CD4-positive, alpha-beta T cell treated with Interleukin-17A for 1 hour (primary cell): ENCODE data around the gene RPA1.
"Not testable (repeated sequence)": the region's sequence is repeated elsewhere in the genome, so short reads cannot be mapped to it uniquely, and the experiment has no call there.

Experiments
- DNase-seq: peaks from one replicate; pipeline ENCODE4 v3.0.0-alpha.2; 2020

The RPA1 gene

GRCh38 chr17:1820528-1821252 is 9.1 kb upstream of the RPA1 start:
- no peak for DNase-seq

GRCh38 chr17:1829216-1829591 is 601 bp upstream of the RPA1 start:
- peak; percentile 2 for DNase-seq

- DNase-seq, result peak; percentile 49
Measured at GRCh38 chr17:1830288-1830687, 483 bp downstream of the RPA1 start.

GRCh38 chr17:1834380-1835149 is 4.8 kb downstream of the RPA1 start:
- DNase-seq, result peak; percentile 37

GRCh38 chr17:1839516-1839915 is 9.7 kb downstream of the RPA1 start:
- DNase-seq, result no peak

GRCh38 chr17:1843947-1844346 is 14.1 kb downstream of the RPA1 start:
- DNase-seq, result no peak

GRCh38 chr17:1847191-1847590 is 17.4 kb downstream of the RPA1 start:
- DNase-seq, result no peak

GRCh38 chr17:1852327-1852726 is 22.5 kb downstream of the RPA1 start:
- DNase-seq, result no peak

GRCh38 chr17:1853698-1854097 is 23.9 kb downstream of the RPA1 start:
- DNase-seq, result no peak

- not testable (repeated sequence) for DNase-seq
Measured at GRCh38 chr17:1856462-1856861, 26.7 kb downstream of the RPA1 start.

- DNase-seq, result no peak
Measured at GRCh38 chr17:1860978-1861377, 31.2 kb downstream of the RPA1 start.

- DNase-seq, result no peak
Measured at GRCh38 chr17:1861391-1862010, 31.7 kb downstream of the RPA1 start.

GRCh38 chr17:1865252-1866037 is 35.6 kb downstream of the RPA1 start:
- peak; percentile 80 for DNase-seq

GRCh38 chr17:1867307-1867706 is 37.5 kb downstream of the RPA1 start:
- DNase-seq, result no peak

- no peak for DNase-seq
Measured at GRCh38 chr17:1868090-1868489, 38.3 kb downstream of the RPA1 start.

- DNase-seq, result peak; percentile 81
Measured at GRCh38 chr17:1870592-1870991, 40.8 kb downstream of the RPA1 start.

- peak; percentile 83 for DNase-seq
Measured at GRCh38 chr17:1871756-1872155, 42.0 kb downstream of the RPA1 start.

- no peak for DNase-seq
Measured at GRCh38 chr17:1872254-1872653, 42.4 kb downstream of the RPA1 start.

- no peak for DNase-seq
Measured at GRCh38 chr17:1872976-1873375, 43.2 kb downstream of the RPA1 start.

- peak; percentile 66 for DNase-seq
Measured at GRCh38 chr17:1873418-1873817, 43.6 kb downstream of the RPA1 start.

- no peak for DNase-seq
Measured at GRCh38 chr17:1875597-1875996, 45.8 kb downstream of the RPA1 start.

GRCh38 chr17:1878419-1879121 is 48.8 kb downstream of the RPA1 start:
- DNase-seq, result peak; percentile 16
